ENCODE results near the gene PCYT2.

Gene PCYT2

DNA sequence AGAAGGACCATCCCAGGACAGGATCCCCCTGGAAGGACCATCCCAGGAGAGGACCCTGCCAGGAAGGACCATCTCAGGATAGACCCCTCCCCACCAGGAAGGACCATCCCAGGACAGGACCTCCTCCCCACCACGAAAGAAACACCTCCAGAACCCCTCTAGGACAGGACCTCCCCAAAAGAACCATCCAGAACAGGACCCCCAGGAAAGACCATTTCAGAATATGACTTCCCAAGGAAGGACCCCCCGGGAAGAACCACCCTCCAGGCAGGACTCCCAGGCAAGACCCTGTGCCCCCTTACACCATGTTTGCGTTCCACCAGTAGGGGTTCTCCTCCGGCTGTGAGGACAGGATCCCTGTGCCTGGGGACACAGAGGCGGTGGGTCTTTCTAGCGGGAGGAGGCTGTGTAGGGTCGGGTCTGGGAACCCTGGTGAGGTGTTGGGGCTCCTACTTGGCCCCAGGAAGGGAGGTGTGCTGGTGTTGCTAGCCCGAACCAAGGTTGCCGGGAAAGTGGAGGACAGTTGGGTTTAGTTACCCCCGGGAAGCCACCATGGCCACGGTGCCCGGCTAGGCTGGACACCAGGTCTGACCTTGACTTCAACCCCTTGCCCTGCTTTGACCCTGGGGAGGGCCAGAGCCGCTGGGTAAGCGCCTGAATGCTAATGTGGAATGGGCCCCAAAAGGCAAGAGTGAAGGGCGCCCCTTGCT lies 47.6 kb upstream of the PCYT2 start:
- no peaks in the 10 kb centered on the region for H3K79me2 ChIP-seq (ENCODE audit: insufficient read depth, low read length)
- no peaks in the 10 kb centered on the region for H3K36me3 ChIP-seq (ENCODE audit: insufficient read depth, low read length)
- no peak overlapping the region for H3K4me3 ChIP-seq (ENCODE audit: low read depth, low read length, poor library complexity, severe bottlenecking)
- no peak overlapping the region for H3K27ac ChIP-seq (ENCODE audit: low read depth, low read length, poor library complexity, severe bottlenecking)
- H3K4me2 ChIP-seq (ENCODE audit: low read length) = peak overlapping the region; percentile 67; the same call in 1 of the 2 replicates
- no peak overlapping the region for H3K9ac ChIP-seq (ENCODE audit: low read length)
- peaks cover 24% of the 10 kb centered on the region; the same call in 1 of the 2 replicates for H3K27me3 ChIP-seq (ENCODE audit: insufficient read depth, low read length)
- no peaks in the 10 kb centered on the region for H4K20me1 ChIP-seq (ENCODE audit: insufficient read depth, low read length)
- no peaks in the 10 kb centered on the region for H3K9me3 ChIP-seq (ENCODE audit: low read length)
- no peak for TF ChIP-seq EZH2 (IDR thresholded peaks at IDR 0.05; ENCODE audit: borderline replicate concordance, low read length)
- TF ChIP-seq, protein P1, sequence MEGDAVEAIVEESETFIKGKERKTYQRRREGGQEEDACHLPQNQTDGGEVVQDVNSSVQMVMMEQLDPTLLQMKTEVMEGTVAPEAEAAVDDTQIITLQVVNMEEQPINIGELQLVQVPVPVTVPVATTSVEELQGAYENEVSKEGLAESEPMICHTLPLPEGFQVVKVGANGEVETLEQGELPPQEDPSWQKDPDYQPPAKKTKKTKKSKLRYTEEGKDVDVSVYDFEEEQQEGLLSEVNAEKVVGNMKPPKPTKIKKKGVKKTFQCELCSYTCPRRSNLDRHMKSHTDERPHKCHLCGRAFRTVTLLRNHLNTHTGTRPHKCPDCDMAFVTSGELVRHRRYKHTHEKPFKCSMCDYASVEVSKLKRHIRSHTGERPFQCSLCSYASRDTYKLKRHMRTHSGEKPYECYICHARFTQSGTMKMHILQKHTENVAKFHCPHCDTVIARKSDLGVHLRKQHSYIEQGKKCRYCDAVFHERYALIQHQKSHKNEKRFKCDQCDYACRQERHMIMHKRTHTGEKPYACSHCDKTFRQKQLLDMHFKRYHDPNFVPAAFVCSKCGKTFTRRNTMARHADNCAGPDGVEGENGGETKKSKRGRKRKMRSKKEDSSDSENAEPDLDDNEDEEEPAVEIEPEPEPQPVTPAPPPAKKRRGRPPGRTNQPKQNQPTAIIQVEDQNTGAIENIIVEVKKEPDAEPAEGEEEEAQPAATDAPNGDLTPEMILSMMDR (IDR thresholded peaks at IDR 0.05; ENCODE audit: low read length) = no peak
- peaks cover 10% of the 10 kb centered on the region for H3K4me1 ChIP-seq (ENCODE audit: insufficient read depth, low read length, severe bottlenecking)
- H3K9me2 ChIP-seq (ENCODE audit: low read depth, low read length) = no peaks in the 10 kb centered on the region
- H3F3A ChIP-seq (ENCODE audit: insufficient read depth, low read length) = no peaks in the 10 kb centered on the region
- H2AFZ ChIP-seq (ENCODE audit: low read length) = no peak overlapping the region

DNA sequence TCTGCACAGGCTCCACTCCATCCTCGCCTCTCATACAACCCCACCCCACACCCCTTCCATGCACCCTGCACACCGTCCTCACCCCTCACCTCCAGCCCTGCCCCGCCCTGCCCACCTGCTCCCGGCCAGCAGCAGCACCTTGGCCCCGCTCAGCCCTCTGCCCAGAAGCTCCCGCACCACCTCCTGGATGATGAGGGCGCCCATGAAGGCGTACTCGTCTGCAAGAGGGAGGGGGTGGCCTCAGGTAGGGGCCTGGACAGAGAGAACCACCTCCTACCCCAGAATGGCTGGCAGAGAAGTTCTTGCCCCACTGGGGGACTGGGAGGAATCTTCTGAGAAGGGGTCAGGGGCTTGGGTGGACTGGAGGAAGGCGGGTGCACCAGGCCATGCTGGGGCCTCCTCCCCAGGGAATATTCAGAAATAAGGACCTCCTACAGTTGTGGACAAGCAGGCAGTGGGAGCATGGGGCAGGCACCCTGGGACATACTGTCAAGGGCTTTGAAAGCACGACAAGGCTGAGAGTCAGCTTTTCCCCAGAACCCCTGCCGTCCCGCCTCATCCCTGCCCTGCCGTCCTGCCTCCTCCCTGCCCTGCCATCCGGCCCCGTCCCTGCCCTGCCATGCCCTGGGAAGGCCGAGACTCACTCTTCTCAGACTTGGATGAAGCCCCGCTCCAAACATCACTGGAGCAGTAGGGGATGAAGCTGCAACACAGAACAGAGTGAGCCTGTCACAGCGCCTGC lies 46.7 kb upstream of the PCYT2 start:
- Histone ChIP-seq H3K4me2 (ENCODE audit: low read length) (no peak overlapping the region), H3K9me2 (ENCODE audit: low read depth, low read length) (no peaks in the 10 kb centered on the region), H3K4me3 (ENCODE audit: low read depth, low read length, poor library complexity, severe bottlenecking) (no peak overlapping the region), H3K79me2 (ENCODE audit: insufficient read depth, low read length) (no peaks in the 10 kb centered on the region), H3K36me3 (ENCODE audit: insufficient read depth, low read length) (no peaks in the 10 kb centered on the region), H3K4me1 (ENCODE audit: insufficient read depth, low read length, severe bottlenecking) (peaks cover 10% of the 10 kb centered on the region), H3K9me3 (ENCODE audit: low read length) (no peaks in the 10 kb centered on the region), H3K9ac (ENCODE audit: low read length) (no peak overlapping the region), H3F3A (ENCODE audit: insufficient read depth, low read length) (no peaks in the 10 kb centered on the region), H2AFZ (ENCODE audit: low read length) (no peak overlapping the region), H4K20me1 (ENCODE audit: insufficient read depth, low read length) (no peaks in the 10 kb centered on the region), H3K27ac (ENCODE audit: low read depth, low read length, poor library complexity, severe bottlenecking) (no peak overlapping the region), H3K27me3 (ENCODE audit: insufficient read depth, low read length) (peaks cover 22% of the 10 kb centered on the region; the same call in 1 of the 2 replicates)
- no peak for TF ChIP-seq EZH2 (IDR thresholded peaks at IDR 0.05; ENCODE audit: borderline replicate concordance, low read length)
- TF ChIP-seq, protein P1 (IDR thresholded peaks at IDR 0.05; ENCODE audit: low read length) = no peak

DNA sequence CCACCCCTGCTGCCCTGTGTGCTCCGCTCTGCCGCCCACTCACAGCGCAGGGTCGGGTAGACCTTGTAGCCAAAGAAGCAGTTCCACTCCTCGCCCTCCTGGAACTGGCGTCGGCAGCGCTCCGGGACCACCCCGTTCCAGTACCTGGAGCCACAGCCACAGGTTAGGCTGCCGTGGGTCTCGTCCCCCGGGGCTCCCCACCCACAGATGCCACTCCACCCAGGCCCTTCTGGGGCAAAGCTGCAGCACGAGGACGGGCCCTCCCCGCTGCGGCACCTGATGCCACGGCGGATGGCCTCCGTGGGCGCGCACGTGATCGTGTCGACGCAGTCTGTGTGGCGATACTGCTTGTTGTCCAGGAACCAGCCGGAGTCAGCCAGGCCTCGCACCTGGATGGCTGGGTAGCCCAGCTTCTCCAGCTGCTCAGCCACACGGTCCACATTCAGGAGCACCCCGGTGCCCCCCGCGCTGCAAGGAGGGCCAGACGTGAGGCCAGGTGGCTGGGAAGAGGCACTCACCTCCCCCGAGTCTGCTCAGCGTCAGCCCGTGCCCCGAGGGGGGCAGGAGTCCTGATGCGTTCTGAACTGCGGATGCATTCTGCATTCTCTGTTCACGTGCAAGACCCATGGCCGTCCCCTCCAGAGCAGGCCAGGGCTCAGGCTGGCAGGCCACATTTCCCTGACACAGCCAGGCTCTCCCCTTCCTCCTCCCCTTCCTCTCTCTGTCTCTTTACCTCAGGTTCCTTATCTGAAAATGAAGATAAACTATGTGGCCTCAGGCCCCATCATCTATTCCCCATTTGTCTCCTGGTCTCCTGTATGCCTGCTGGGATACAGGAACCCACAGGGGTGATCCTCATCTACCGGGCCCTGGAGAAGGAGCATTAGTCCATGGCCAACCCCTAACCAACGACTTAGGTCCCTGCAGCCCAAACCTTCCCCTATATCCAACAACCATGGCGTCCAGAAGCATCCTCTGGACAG lies 45.7 kb upstream of the PCYT2 start:
- Histone ChIP-seq H2AFZ (ENCODE audit: low read length) (no peak overlapping the region), H3K4me2 (ENCODE audit: low read length) (no peak overlapping the region), H3K9me3 (ENCODE audit: low read length) (no peaks in the 10 kb centered on the region)

More for the DNA sequence above, 45.7 kb upstream of the PCYT2 start:
- no peaks in the 10 kb centered on the region for H3K9me2 ChIP-seq (ENCODE audit: low read depth, low read length)
- H3K27me3 ChIP-seq (ENCODE audit: insufficient read depth, low read length) = peaks cover 20% of the 10 kb centered on the region; the same call in 1 of the 2 replicates
- no peaks in the 10 kb centered on the region for H4K20me1 ChIP-seq (ENCODE audit: insufficient read depth, low read length)
- H3K27ac ChIP-seq (ENCODE audit: low read depth, low read length, poor library complexity, severe bottlenecking) = no peak overlapping the region
- H3K9ac ChIP-seq (ENCODE audit: low read length) = no peak overlapping the region
- peaks cover 10% of the 10 kb centered on the region for H3K4me1 ChIP-seq (ENCODE audit: insufficient read depth, low read length, severe bottlenecking)
- TF ChIP-seq, protein P1 (IDR thresholded peaks at IDR 0.05; ENCODE audit: low read length) = no peak
- no peak for TF ChIP-seq EZH2 (IDR thresholded peaks at IDR 0.05; ENCODE audit: borderline replicate concordance, low read length)
- no peaks in the 10 kb centered on the region for H3K36me3 ChIP-seq (ENCODE audit: insufficient read depth, low read length)
- H3K79me2 ChIP-seq (ENCODE audit: insufficient read depth, low read length) = no peaks in the 10 kb centered on the region
- no peaks in the 10 kb centered on the region for H3F3A ChIP-seq (ENCODE audit: insufficient read depth, low read length)
- no peak overlapping the region for H3K4me3 ChIP-seq (ENCODE audit: low read depth, low read length, poor library complexity, severe bottlenecking)

Data from OCI-LY1 (cell line).